NCI-H69 (cell line): Measurements from ENCODE around the gene CEP350.
A peak's percentile ranks its signal among the peaks of the same experiment; 100 is the strongest.

Source experiments
- DNase-seq: peaks from one replicate; lab custom pipeline; 2025; lab: John Stamatoyannopoulos, UW

CEP350 gene

GRCh38 chr1:180157108-180157507 lies 202.5 kb downstream of the CEP350 start:
- peak; percentile 64 for DNase-seq

- DNase-seq, result peak; percentile 95
Measured at GRCh38 chr1:180157576-180158057, 203.0 kb downstream of the CEP350 start.

- DNase-seq, result peak; percentile 75
Measured at GRCh38 chr1:180158149-180159147, 203.8 kb downstream of the CEP350 start.

- no peak for DNase-seq
Measured at GRCh38 chr1:180160357-180160756, 205.7 kb downstream of the CEP350 start.

- no peak for DNase-seq
Measured at GRCh38 chr1:180163041-180163440, 208.4 kb downstream of the CEP350 start.
